ENCODE data around the gene NOL3. TPM values are rescaled to one million over a fixed set of nuclear protein-coding genes. Genes with fewer than 3 reads are reported as not detected.

Gene NOL3
- total and polyA plus RNA-seq, 4 donors = 3.0 to 18.0 (median 10.7) TPM

DNA sequence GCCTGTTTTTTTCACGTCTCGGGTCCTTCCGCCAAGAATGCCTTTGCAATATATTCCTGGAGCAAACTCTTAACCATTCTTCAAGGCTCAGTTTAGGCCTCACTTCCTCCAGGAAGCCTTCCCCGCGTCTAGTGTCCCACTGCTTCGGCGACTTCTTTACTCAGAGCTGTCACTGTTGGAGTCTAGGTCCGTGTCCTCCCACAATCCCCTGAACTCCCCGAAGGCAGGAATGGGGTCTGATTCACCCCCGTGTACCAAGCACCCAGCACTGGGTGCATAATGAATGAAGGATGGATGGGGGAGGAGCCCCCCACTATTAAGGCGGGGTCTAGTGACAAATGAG is 12.9 kb downstream of the NOL3 start:
- peaks cover 11 to 34% (median 22%) of the 10 kb centered on the region in 4 donors for H3K4me1 ChIP-seq (ENCODE audit: control insufficient read depth in 4 of 4, insufficient read depth in 4 of 4, low read length in 3 of 4)
- WGBS = 24% methylated on average over 11 of the region's 11 CpGs
- TF ChIP-seq RXRA (IDR thresholded peaks at IDR 0.05) (peak in 1 of 2 donors; percentile 15), REST (IDR thresholded peaks at IDR 0.05) (no peak), NR2F2 (IDR thresholded peaks at IDR 0.05) (no peak)

DNA sequence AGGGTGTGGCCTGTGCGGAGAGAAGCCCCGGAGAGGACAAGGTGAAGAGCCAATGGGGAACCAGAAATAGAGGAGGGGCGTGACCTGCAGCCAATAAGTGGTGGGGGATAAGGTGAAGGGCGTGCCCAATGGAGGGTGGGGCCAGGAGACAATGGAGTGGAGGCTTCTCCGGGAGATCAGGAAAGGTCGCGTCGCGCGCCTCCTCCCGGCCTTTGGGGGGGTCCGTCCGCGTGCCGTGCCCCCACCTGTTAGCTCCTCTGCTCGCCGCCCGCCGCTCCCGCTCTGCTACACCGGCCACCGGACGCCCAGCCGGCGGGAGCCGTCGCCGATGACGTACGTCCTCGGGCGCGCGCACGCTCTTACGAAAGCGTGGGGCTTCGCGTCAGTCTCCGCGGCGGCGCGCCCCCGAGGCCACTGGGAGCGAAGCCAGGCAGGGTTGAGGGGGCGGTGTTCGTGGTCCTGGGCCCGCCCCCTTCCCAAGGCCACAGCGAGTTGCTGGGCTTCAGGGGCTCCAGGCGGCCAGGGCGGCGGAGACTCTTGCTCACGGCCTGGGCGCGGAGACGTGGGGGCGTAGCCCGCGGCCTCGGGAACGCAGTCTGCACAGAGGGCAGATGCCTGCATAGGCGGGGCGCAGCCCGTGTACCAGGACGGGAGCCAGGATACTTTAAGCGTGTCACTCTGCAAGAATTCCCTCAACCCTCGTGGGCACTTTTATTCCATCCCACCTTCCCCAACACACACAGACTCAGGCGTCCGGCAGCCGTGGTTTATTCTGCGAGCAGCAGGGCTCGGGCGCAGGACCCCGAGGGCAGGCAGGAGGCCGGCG is 13.5 kb downstream of the NOL3 start, which contains the start of gene MATCAP1:
Gene MATCAP1, minus strand, starts transcription at position 337 of the 826 bp plus-strand sequence. CDS start 3,353 bp downstream, outside the sequence.
- WGBS = under 1% methylated on average over 77 of the region's 77 CpGs
- peaks cover 8 to 29% (median 19%) of the 10 kb centered on the region in 4 donors for H3K4me1 ChIP-seq (ENCODE audit: control insufficient read depth in 4 of 4, insufficient read depth in 4 of 4, low read length in 3 of 4)
- no peaks in the 10 kb centered on the region for H3K9me3 ChIP-seq (ENCODE audit: control insufficient read depth in 4 of 4, low read length in 3 of 4)
- H3K27me3 ChIP-seq (ENCODE audit: control insufficient read depth in 4 of 4, insufficient read depth in 4 of 4, low read length in 3 of 4) = no peaks in the 10 kb centered on the region
- H3K27ac ChIP-seq (ENCODE audit: low read depth in 1 of 2, low read length in 2 of 2) = peak within 1 kb of the TSS; percentile 84 to 85
- no peaks in the 10 kb centered on the region for H3K36me3 ChIP-seq (ENCODE audit: control insufficient read depth in 4 of 4, insufficient read depth in 3 of 4, low read depth in 1 of 4, low read length in 3 of 4)
- TF ChIP-seq RXRA (IDR thresholded peaks at IDR 0.05) (peak; percentile 5 to 20), REST (IDR thresholded peaks at IDR 0.05) (no peak), FOXA2 (IDR thresholded peaks at IDR 0.05) (no peak), GABPA (IDR thresholded peaks at IDR 0.05 in 1 of 2, conservative IDR thresholded peaks at IDR 0.05 in 1 of 2) (peak in 1 of 2 donors; percentile 37), HNF4G (IDR thresholded peaks at IDR 0.05) (no peak), HNF4A (conservative IDR thresholded peaks at IDR 0.05) (no peak), TAF1 (conservative IDR thresholded peaks at IDR 0.05) (no peak), SP1 (IDR thresholded peaks at IDR 0.05) (peak; percentile 70), MAX (IDR thresholded peaks at IDR 0.05) (no peak), EGR1 (IDR thresholded peaks at IDR 0.05; ENCODE audit: low read depth in 2 of 2) (peak; percentile 75 to 76), NR2F2 (IDR thresholded peaks at IDR 0.05) (peak; percentile 41), YY1 (IDR thresholded peaks at IDR 0.05) (peak; percentile 70)
- TF ChIP-seq, protein P1, sequence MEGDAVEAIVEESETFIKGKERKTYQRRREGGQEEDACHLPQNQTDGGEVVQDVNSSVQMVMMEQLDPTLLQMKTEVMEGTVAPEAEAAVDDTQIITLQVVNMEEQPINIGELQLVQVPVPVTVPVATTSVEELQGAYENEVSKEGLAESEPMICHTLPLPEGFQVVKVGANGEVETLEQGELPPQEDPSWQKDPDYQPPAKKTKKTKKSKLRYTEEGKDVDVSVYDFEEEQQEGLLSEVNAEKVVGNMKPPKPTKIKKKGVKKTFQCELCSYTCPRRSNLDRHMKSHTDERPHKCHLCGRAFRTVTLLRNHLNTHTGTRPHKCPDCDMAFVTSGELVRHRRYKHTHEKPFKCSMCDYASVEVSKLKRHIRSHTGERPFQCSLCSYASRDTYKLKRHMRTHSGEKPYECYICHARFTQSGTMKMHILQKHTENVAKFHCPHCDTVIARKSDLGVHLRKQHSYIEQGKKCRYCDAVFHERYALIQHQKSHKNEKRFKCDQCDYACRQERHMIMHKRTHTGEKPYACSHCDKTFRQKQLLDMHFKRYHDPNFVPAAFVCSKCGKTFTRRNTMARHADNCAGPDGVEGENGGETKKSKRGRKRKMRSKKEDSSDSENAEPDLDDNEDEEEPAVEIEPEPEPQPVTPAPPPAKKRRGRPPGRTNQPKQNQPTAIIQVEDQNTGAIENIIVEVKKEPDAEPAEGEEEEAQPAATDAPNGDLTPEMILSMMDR (IDR thresholded peaks at IDR 0.05; ENCODE audit: low read depth, low read length, missing input control) = no peak
- TF ChIP-seq, protein P2, sequence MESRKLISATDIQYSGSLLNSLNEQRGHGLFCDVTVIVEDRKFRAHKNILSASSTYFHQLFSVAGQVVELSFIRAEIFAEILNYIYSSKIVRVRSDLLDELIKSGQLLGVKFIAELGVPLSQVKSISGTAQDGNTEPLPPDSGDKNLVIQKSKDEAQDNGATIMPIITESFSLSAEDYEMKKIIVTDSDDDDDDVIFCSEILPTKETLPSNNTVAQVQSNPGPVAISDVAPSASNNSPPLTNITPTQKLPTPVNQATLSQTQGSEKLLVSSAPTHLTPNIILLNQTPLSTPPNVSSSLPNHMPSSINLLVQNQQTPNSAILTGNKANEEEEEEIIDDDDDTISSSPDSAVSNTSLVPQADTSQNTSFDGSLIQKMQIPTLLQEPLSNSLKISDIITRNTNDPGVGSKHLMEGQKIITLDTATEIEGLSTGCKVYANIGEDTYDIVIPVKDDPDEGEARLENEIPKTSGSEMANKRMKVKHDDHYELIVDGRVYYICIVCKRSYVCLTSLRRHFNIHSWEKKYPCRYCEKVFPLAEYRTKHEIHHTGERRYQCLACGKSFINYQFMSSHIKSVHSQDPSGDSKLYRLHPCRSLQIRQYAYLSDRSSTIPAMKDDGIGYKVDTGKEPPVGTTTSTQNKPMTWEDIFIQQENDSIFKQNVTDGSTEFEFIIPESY (IDR thresholded peaks at IDR 0.05) = no peak
- peak within 1 kb of the TSS; percentile 58 to 69 (median 66) for H3K4me3 ChIP-seq (ENCODE audit: low read depth in 1 of 3, low read length in 3 of 3)
- H3K9ac ChIP-seq (ENCODE audit: low read depth in 1 of 2, low read length in 2 of 2) = peak within 1 kb of the TSS in 1 of 2 donors; percentile 53
- peak; percentile 88 for DNase-seq (ENCODE audit: low spot score)

More for the DNA sequence above, 12.9 kb downstream of the NOL3 start:
- Histone ChIP-seq H3K27ac (ENCODE audit: low read depth in 1 of 2, low read length in 2 of 2) (peak overlapping the region; percentile 84 to 85), H3K36me3 (ENCODE audit: control insufficient read depth in 4 of 4, insufficient read depth in 3 of 4, low read depth in 1 of 4, low read length in 3 of 4) (no peaks in the 10 kb centered on the region), H3K27me3 (ENCODE audit: control insufficient read depth in 4 of 4, insufficient read depth in 4 of 4, low read length in 3 of 4) (no peaks in the 10 kb centered on the region), H3K4me3 (ENCODE audit: low read depth in 1 of 3, low read length in 3 of 3) (peak overlapping the region in 2 of 3 donors; percentile 16 to 66), H3K9me3 (ENCODE audit: control insufficient read depth in 4 of 4, low read length in 3 of 4) (no peaks in the 10 kb centered on the region), H3K9ac (ENCODE audit: low read depth in 1 of 2, low read length in 2 of 2) (no peak overlapping the region)
- no peak for DNase-seq (ENCODE audit: low spot score)

Data from liver (tissue), 9 donors.